Cerebellar cortex (tissue), 1 donor: ENCODE results near the gene KYAT1.

Source experiments
- DNase-seq: peaks from one replicate; pipeline ENCODE4 v3.0.0-alpha.2; 2015; ENCODE audit warnings: low spot score

The KYAT1 gene

DNA sequence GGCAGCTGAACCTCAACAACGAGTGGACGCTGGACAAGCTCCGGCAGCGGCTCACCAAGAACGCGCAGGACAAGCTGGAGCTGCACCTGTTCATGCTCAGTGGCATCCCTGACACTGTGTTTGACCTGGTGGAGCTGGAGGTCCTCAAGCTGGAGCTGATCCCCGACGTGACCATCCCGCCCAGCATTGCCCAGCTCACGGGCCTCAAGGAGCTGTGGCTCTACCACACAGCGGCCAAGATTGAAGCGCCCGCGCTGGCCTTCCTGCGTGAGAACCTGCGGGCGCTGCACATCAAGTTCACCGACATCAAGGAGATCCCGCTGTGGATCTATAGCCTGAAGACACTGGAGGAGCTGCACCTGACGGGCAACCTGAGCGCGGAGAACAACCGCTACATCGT is 26.6 kb upstream of the KYAT1 start:
- DNase-seq: no peak

DNA sequence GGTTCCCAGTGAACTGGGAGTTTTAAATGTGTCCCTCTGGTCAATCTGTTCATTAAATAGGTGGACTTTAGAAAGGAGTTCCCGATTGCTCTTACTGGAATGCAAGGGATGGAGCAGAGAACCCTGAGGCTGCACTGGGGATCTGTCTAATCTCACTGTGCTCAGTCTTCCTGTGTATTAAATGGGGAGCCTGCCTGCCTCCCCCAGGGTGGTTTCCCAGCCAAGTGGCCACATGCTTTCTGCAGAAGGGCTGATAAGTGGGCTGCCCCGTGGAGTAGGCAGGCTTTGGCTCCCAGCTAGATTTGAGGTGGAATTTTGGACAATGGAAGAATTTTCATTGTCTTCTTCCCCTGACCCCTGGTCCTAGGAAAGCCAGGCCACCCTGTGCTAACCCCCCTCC is 25.0 kb upstream of the KYAT1 start:
- no peak for DNase-seq

DNA sequence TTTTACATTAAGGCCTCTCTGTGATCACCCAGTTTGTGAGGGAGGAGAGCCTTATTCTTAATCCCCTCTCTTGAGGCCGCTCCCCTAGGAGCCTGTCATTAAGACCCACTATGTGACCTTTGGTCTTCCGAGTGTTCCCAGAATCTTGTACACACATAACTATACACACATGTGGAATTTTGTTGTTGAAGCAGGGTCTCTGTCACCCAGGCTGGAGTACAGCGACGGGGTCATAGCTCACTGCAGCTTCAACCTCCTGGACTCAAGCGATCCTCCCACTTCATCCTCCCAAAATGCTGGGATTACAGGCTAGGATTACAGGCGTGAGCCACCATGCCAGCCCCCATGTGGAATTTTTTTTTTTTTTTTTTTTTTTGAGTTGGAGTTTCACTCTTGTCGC is 24.2 kb upstream of the KYAT1 start:
- DNase-seq: no peak

DNA sequence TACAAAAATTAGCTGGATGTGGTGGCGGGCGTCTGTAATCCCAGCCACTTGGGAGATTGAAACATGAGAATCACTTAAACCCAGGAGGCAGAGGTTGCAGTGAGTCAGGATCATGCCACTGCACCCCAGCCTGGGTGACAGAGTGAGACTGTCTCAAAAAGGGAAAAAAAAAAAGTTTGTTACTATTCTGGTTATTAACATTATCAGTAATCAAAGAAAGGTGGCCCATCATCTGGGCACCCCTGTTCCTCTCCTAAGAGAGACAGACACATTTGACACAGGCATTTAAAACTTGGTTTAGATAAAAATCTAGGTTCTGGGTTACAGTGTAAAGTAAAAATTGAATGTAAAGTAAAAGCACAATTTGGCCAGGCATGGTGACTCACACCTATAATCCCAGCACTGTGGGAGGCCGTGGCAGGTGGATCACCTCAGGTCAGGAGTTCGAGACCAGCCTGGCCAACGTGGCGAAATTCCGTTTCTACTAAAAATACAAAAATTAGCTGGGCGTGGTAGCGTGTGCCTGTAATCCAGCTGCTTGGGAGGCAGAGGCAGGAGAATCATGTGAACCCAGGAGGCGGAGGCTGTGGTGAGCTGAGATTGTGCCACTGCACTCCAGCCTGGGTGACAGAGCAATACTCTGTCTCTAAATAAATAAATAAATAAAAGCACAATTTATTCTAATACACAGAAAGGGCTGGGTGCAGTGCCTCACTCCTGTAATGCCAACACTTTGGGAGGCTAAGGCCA is 22.3 kb upstream of the KYAT1 start:
- DNase-seq: no peak

DNA sequence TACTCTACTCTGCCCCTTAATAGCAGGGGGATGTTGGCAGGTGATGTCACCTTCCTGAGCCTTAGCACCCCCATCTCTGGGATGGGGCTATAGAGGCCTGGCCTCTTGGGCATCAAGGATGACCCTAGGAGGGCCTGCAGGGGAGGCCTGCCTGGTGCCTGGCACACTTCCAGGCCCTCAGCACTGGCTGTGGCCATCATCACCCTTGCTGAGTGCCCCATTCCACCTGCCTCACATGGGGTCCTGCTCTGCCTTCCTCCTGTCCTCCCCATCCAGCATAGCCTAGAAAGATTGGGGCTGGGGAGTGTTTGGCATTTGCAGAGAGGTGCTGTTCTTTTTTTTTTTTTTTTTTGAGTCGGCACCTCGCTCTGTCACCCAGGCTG is 21.3 kb upstream of the KYAT1 start:
- no peak for DNase-seq

DNA sequence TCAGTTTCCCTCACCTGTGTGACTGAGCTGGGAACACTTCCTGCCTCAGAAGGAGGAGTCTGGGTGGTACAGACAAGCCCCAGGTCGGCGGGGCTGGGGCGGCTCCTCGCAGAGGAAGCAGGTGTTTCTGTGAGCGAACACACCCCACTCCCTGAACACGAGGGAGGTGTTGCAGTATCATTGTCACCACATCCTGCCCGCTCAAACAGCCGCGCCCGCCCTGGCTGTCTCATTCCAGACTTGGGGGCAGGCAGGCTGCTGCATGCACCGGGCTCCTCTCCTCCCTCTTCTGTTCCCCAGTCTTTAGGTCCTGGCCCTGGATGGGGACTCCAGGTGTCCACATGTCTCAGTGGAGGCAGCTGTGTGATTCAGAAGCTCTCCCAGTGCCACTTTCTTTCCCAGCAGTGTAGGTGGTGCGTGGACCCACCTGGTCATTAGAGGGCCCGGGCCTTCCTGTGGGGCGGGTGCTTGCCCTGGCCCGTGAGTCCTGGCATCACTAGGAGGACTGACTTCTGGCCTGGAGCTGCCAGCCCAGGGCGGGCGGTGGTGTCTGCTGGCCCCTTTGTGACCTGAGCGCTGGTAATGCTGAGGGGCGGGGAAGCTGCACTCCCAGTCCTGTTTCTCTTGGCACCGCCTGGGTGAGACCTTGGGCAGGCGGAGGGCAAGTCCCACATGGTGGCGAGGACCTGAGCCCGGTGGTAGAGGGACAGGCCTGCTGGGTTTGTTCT is 20.8 kb upstream of the KYAT1 start:
- no peak for DNase-seq

DNA sequence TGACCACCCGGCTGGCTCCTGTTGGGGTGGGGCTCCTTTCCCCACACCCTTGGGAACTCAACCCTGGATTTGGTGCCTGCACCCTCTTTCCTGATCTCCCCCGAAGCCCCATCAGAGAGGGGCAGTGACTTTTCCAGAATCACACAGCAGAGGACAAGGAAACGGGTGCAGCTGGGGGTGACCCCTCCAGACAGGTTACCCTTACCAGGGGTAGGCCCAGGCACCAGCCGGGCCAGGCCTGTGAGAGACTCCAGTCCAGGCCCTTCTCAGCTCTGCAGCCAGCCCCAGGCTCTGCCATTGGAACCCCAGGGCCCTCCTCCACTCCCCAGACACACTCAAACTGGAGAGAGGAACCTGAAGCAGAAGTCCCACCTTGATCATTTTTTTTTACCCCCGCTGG is 20.1 kb upstream of the KYAT1 start:
- DNase-seq: no peak

DNA sequence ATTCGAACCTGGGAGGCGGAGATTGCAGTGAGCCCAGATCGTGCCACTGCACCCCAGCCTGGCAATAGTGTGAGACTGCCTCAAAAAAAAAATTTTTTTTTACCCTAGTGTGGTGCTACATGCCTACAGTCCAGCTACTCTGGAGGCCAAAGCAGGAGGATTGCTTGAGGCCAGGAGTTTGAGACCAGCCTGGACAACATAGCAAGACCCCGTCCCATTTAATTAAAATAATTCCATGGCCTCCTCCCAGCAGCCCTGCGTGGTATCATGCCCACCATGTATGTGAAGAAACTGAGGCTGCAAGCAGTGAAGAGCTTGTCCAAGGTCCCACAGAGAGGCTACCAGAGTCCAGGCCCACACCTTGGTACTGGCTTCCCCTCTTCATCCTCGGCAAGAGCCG is 19.6 kb upstream of the KYAT1 start:
- DNase-seq: no peak

DNA sequence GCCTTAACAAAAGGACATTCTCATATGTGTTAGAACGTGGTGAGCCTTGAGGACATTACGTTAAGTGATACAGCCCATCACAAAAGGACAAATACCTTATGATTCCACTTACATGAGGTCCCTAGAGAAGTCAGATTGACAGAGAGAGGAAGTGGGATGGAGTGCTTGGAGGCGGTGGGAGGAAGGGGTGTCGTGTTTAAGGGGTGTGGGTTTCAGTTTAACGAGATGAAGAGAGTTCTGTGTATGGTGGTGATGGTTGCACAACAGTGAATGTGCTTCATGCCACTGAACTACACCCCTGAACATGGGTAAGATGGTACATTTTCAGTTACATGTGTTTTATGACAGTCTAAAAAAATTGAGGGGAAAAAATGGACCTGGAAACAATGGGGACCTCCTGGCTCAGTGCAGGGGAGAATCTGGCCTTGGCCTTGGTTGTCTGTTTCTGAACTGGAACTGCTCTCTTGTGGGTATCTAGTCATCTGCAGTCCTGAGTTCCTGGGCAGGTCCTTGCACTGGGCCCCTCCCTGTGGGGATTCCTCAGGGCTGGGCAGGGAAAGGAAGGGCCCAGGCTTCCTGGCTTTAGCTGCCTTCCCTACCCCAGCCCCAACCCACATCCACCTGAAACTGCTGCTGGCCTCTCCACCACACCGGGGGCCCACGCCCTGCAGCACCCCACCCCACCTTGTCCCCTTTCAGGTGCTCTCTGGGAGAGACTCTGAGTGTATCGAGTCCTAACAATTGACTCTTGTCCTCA is 18.0 kb upstream of the KYAT1 start:
- DNase-seq: no peak

DNA sequence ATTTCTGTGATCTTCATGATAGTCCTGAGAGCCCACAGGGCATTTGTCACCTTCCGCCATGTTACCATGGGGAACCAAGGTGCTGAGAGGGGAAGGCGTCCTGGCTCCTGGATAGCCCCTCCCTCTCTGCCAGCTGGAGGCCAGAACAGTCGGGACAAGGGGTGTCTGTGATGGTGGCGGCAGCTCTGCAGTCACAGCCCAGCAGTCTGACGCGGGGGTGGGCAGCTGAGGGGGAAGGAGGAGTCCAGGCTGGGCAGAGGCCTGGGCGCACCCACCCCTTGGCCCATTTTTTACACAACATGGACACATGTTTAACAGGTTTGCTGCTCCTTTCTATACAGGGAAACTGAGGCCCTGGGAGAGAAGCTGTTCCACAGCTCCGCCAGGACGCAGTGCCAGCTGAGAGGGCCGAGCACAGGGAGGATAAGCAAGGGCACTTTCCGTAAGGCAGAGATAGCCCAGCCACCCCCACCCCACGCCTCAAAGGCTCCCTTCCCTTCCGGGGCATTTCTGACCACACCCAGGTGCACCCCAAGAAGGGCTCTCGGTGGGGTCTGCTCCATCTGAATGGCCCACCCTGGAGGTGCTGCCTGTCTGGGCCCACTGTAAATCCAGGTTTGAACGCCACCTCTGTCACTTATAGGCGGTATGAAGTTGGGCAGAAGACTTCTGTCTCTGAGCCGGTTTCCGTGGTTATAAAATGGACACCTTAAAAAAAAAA is 17.3 kb upstream of the KYAT1 start:
- no peak for DNase-seq

DNA sequence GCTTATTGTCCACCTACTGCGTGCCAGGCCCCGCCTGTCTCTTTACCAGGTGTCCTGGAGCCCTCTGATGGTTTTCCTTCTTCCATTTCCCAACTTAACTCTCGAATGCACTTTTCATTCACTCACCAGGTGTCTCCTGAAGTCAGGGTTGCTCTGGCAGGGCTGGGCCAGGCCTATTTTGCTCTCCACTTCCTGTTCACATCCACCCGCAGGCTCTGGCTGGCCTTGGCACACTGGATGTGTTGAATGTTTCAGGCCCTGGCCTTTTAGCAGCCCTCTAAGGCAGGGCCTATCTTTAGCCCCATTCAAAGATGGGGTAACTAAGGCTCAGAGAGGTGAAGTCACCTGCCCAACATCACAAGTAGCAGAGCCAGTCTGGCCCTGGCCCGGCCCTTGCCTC is 16.6 kb upstream of the KYAT1 start:
- DNase-seq: no peak

DNA sequence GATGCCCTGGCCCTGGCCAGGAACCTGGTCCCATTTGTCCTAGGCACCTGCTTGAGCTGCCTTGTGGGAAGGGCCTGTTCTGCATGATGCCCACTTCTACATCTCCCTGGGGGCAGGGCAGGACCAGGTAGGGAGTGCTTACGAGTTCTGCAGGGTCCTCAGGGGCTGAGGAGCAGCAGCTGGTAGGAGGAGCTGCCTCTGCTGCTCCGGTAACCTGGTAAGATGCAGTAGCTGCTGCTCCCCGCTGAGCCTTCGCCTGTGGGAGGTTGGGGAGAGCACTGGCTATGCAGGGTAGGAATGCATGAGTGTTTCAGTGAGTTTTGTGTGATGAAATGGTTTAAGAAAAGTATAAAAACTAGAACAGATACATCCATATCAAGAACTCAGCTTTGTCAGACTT is 13.8 kb upstream of the KYAT1 start:
- DNase-seq: no peak

DNA sequence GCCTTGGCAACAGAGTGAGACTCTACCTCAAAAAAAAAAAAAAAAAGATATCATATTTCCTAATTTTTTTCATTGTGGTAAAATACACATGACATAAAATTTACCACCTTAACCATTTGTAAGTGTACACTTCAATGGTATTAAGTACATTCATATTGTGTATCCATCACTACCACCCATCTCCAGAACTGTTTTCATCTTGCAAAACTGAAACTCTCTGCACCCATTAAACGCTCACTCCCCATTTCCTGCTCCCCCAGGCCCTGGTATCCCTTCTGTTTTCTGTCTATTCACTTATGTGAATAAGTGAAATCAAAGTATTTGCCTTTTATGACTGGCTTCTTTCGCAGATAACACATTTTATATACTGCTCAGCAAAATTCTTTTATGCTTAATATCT is 13.0 kb upstream of the KYAT1 start:
- DNase-seq: no peak

DNA sequence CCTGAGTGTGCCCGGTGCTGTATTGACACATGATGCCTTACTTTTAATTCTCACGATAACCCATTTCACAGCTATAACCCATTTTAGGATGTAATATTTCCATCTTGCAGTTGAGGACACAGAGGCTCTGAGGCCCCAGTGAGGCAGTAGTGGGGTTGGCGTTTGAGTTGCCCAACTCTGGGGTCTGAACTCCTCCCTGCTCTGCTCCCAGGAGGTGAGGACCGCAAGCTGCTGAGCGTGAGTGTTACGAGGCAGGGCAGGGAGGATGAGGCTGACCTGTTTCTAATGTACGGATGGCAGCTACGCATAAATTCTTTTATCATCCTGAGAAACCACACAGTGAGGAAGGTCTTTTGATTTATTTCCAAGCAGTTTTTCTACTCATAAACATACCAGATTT is 11.6 kb upstream of the KYAT1 start:
- no peak for DNase-seq

DNA sequence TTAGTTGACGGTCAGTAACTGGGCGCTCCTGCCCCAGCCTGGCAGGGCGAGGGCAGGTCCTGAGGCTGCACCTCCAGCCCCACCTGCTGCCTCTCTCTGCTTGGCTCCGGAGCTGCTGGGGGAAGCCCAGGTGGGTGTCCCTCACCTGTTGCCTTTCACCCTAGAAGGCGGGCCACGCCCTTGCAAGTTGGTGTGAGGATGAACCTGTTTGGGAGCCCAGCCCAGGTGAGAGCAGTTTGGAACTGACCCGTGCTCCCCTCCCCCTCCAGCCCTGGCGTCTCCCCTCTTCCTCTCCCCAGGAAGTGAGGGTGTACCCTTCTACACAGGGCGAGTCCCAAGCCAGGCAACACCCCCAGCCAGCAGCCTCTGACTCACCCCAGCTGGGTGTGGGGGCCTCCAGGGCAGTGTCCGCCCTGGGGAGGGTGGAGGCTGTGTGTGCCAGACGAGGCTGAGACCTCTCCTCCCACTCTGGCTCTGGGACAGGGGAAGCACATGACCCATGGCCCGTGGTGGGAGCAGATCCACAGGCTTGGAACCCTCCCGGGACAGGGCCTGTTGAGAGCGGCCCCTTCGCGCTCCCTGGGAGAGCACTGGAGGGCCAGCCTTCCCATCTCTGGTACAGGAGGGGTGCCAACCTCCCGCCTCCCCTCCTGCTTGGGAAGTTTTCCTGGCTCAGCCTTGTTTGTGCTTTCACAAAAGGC is 10.6 kb upstream of the KYAT1 start:
- DNase-seq: peak; percentile 28

DNA sequence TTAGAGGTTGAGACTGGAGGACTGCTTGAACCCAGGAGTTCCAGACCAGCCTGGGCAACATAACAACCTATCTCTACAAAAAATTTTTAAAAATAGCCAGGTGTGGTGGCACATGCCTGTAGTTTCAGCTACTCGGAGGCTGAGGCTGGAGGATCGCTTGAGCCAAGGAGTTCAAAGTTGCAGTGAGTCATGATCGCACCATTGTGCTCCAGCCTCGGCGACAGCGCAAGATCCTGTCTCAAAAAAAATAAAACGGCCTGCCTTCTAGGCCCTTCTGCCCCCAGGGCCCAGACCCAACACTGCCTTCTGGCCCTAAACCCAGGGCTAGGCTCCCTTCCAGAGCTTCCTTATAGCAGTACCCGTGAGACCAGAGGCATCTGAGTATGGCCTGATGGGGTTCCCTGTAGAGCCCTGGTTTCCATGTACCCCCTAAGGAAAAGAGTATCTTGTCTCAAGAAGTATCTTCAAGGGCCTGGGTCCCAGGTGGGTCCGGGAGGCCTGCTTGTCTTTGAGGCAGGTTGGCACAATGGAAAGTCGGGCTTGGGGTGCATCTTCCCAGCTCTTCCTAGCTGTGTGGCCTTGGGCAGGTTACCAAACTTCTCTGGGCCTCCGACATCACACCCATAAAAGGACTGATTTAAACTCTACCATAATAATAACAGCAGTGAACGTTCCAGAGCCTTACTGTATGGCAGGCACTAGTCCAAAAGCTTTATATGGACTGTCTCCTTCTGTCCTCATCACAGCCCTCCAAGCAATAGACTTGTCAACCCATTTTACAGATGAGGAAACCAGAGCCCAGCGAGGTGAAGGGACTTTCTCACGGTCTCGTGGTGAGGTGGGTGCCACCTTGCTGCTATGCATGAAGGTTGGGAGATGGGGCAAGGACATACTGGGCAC is 9.8 kb upstream of the KYAT1 start:
- no peak for DNase-seq

DNA sequence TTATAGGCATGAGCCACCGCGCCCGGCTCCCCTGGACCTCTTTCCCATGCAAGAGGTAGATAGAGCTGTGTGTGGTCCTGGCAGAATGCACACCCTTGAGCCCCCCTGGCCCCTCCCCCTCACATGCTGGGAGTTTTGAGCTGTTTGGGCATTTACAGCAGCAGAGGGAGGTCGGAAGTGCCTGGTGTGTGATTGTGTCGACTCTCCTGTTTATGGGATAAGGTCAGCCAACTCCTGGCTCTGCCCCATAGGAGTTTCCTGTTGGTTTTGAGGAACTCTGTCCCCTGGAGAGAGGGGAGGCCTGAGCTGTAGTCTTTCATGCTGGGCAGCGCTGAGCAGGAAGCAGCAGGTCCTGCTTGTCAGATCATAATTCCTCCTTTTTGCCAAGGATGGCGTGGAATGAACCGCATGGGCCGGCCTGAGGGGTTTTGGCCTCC is 6.2 kb upstream of the KYAT1 start:
- DNase-seq: no peak

DNA sequence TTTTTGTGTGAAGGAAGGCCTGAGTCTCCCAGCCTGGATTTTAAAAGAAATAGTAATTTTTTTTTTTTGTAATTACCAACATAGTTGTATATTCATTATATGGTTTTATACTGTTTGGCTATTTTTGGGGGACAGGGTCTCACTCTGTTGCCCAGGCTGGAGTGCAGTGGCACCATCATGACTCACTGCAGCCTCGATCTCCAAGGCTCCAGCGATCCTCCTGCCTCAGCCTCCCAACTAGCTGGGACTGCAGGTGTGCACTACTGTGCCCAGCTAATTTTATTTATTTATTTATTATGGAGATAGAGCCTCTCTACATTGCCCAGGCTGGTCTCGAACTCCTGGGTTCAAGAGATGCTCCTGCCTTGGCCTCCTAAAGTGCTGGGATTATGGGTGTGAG is 5.3 kb upstream of the KYAT1 start:
- no peak for DNase-seq

DNA sequence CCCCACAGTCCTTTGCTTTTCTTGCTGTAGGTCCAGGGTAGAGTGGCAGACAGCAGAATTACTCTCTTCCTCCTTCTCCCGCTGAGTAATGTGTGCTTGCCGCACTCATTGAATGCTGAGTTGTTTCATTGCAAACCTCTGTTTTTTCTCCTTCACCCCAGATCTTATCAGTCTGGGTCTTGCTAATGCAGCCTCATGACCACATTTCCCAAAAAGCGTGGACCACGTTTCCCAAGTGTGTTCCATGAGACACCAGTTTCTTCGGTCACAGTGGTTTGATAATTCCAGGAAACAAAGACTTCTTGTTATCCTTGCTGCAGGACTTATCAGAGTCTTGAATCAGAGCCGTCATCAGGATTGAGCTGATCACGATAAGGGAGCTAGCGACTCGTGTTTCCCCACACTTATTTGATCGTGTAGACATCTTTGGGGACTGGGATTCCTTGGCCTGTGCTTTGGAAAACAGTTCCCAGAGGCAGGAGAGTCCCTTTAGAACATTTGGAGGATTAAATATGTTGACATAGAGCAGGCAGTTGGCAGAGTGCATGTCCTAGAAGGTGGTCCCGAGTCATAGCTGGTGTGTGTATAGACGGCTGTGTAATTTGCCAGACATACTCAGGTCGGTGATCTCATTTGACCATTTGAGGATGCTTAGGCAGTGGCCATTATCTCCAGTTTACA is 4.6 kb upstream of the KYAT1 start:
- no peak for DNase-seq

DNA sequence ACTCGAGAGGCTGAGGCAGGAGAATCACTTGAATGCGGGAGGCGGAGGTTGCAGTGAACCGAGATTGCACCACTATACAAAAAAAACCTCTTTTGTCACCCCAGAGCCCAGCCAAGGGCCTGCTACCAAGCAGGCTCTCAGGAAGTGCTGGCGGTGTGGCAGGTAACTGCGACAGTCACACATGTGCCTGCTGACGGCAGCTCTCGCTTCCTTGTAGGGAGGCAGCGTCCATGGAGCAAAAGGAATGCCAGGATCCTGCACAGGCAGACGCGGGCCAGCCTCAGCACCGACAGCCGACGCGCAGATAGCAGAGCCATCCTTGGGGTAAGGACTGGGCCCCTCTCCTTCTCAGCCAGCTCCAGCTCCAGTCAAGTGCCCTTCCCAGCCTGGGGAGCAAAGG is 4.0 kb upstream of the KYAT1 start:
- no peak for DNase-seq
